Measurements from ENCODE around the gene TBCC.
A peak's percentile ranks its signal among the peaks of the same experiment; 100 is the strongest.

DNA sequence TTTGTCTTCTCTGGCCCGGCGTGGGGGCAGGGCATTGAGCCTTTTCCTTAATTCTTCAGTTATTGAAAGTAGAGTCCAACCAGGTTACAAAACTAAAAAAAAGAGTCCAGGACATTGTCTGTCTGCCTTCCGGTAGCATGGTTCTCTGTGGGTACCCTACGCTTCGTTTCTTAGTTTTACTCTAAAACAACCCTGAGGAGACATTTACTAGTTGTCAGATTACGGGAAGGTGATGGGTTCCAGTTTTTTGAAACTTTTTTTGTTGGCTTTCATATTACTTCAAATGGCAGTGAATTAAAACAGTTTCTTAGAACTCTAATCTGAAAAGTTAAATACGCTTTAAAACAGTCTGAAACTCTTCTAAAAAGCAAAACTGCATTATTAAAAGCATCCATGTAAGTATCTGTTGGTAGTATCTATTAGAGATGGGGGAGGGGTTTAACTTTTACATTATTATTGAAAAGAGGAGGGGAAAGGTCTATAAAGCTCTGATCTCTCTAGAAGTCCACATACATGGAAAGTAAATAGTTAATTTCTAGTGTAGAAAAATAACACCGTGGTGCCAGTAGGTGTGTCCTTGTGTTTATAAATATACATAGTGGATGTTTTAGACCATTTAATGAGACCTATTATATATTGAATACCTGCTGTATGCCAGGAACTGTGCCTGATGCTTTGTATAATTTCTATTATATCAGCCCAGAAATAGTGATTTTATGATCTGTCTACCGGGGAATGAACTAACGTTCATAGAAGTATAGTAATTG lies 38.2 kb upstream of the TBCC start:
- 0 out of 2 replicates have a peak, but pooled peaks have one; percentile 8 for TF ChIP-seq CTCF (conservative IDR thresholded peaks at IDR 0.05; ENCODE audit: low read length)
- no peak for TF ChIP-seq EZH2phosphoT487 (IDR thresholded peaks at IDR 0.05; ENCODE audit: borderline replicate concordance, low read depth, low read length)

All from OCI-LY7 (cell line).